SU-DHL-6 (cell line): Measurements from ENCODE around the gene GCNT3.

Experiments
- EZH2phosphoT487 ChIP-seq: fragments of 200-600 bp; sonication (generic), shearing (Covaris generic); conservative IDR thresholded peaks from 2 replicates; pipeline ENCODE4 v1.6.1; 2018; ENCODE audit warnings: mild to moderate bottlenecking, antibody characterized with exemption, low read length, moderate library complexity, mixed read lengths
- TF ChIP-seq, protein P1 (sequence below): fragments of 200-600 bp; sonication (generic); IDR thresholded peaks from one replicate; pipeline ENCODE4 v1.5.1; 2017; ENCODE audit warnings: antibody characterized with exemption, mild to moderate bottlenecking, low read length, moderate library complexity; ENCODE audit not compliant: insufficient read depth, poor library complexity, severe bottlenecking

GRCh38 chr15:59659366-59659765 is 47.8 kb downstream of the GCNT3 start:
- TF ChIP-seq, protein P1, sequence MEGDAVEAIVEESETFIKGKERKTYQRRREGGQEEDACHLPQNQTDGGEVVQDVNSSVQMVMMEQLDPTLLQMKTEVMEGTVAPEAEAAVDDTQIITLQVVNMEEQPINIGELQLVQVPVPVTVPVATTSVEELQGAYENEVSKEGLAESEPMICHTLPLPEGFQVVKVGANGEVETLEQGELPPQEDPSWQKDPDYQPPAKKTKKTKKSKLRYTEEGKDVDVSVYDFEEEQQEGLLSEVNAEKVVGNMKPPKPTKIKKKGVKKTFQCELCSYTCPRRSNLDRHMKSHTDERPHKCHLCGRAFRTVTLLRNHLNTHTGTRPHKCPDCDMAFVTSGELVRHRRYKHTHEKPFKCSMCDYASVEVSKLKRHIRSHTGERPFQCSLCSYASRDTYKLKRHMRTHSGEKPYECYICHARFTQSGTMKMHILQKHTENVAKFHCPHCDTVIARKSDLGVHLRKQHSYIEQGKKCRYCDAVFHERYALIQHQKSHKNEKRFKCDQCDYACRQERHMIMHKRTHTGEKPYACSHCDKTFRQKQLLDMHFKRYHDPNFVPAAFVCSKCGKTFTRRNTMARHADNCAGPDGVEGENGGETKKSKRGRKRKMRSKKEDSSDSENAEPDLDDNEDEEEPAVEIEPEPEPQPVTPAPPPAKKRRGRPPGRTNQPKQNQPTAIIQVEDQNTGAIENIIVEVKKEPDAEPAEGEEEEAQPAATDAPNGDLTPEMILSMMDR, result no peak
- no peak for TF ChIP-seq EZH2phosphoT487
